ENCODE results near the gene FARP1. TPM values are rescaled to one million over a fixed set of nuclear protein-coding genes. Genes with fewer than 3 reads are reported as not detected.
"Not testable (repeated sequence)": the region's sequence is repeated elsewhere in the genome, so short reads cannot be mapped to it uniquely, and the experiment has no call there.

Gene FARP1
- total and polyA plus RNA-seq, 4 experiments from 2014 or later = 0.26 to 1.5 (median 0.42) TPM; not detected in 1

DNA sequence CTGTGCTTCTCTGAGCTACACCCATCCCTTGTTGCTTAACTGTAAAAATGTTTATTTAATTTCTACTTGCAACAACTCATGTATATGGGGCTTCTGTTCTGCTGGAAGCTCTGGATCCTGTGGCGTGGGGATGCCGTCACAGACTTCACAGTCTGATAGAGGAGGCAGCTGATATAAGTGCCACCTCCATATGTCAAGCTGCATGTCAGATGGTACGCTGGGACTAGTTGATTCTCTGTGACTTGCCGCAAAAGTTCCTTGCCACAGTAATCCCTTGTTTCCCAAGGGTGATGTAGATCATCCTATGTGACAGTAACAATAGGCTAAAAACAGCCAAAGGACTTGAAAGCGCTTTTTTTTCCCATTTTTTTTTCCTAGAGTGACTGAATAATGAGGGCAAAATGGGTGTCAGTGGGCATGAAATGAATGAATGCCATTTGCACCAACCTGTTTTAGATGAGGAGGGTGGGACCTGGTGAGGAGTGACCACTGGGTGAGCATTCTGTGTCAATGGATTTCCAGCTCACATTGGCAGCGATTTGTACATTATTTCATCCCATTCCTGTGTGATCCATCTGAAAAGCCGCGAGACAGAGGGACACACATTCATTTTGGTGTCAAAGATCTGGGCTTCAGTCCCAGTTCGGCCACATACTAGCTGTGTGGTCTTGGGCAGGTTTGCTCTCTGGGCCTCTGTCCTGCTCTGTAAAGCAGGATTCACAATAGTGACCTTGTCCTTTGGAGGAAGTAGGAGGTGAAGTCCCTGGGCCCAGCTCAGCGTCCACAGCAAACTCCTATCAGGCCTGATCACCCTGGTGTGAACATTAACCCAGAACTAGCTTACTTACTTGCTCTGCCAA, 123.0 kb downstream of the FARP1 start:
- H3K27ac Mint-ChIP-seq = no peak overlapping the region
- DNase-seq = no peak
- no peaks in the 10 kb centered on the region for H3K36me3 ChIP-seq (ENCODE audit: insufficient read depth, low read length)
- ChIA-PET CTCF (ENCODE audit: partially characterized antibody) (no interaction called here), POLR2A (ENCODE audit: partially characterized antibody) (no interaction called here)
- no peaks in the 10 kb centered on the region for H3K9me3 Mint-ChIP-seq
- H3K4me3 ChIP-seq (ENCODE audit: low read length in 2 of 2) = no peak overlapping the region
- no peaks in the 10 kb centered on the region for H3K27me3 ChIP-seq (ENCODE audit: insufficient read depth, low read length)
- no peaks in the 10 kb centered on the region for H3K4me1 ChIP-seq (ENCODE audit: insufficient read depth, low read length)
- no peaks in the 10 kb centered on the region for H3K36me3 Mint-ChIP-seq
- H3K9me3 ChIP-seq (ENCODE audit: control insufficient read depth in 1 of 2, low read length in 2 of 2) = no peaks in the 10 kb centered on the region
- no peak overlapping the region for H3K4me3 Mint-ChIP-seq
- intact Hi-C loops (cut with micrococcal nuclease) = no loop called here
- H3K27me3 Mint-ChIP-seq = no peaks in the 10 kb centered on the region
- no peaks in the 10 kb centered on the region for H3K4me1 Mint-ChIP-seq
- H3K27ac ChIP-seq (ENCODE audit: low read depth, low read length) = no peak overlapping the region

- Histone ChIP-seq H3K27ac (ENCODE audit: low read depth, low read length) (no peak overlapping the region), H3K4me1 (ENCODE audit: insufficient read depth, low read length) (no peaks in the 10 kb centered on the region), H3K36me3 (ENCODE audit: insufficient read depth, low read length) (no peaks in the 10 kb centered on the region), H3K9me3 (ENCODE audit: control insufficient read depth in 1 of 2, low read length in 2 of 2) (no peaks in the 10 kb centered on the region), H3K4me3 (ENCODE audit: low read length in 2 of 2) (no peak overlapping the region), H3K27me3 (ENCODE audit: insufficient read depth, low read length) (no peaks in the 10 kb centered on the region)
- Mint-ChIP-seq H3K4me1 (no peaks in the 10 kb centered on the region), H3K4me3 (no peak overlapping the region), H3K27ac (no peak overlapping the region), H3K9me3 (no peaks in the 10 kb centered on the region), H3K27me3 (no peaks in the 10 kb centered on the region), H3K36me3 (no peaks in the 10 kb centered on the region)
- ChIA-PET POLR2A (ENCODE audit: partially characterized antibody) (no interaction called here), CTCF (ENCODE audit: partially characterized antibody) (no interaction called here)
- intact Hi-C loops (cut with micrococcal nuclease) = no loop called here
- DNase-seq = no peak
Observed at GRCh38 chr13:98267080-98267912, 124.4 kb downstream of the FARP1 start.

DNA sequence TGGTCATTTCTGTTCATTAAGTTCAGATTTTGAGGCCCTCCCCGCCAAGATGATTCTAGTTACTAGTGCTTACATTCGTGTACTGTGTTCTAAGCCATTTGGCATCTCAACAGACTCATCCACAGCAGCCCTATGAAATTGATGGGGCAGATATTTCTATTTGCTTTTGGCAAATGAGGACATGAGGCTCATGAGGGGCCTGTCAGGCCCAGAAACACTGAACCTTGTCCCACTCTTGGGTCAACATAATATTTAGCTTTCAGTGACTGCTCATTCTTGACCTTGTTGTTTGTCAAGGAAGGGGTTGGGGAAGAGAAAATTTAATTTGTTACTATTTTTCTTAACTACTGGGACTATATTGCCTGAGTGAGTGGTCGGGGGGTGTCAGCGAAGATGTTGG, 126.5 kb downstream of the FARP1 start:
- no peaks in the 10 kb centered on the region for H3K4me1 Mint-ChIP-seq
- no peak overlapping the region for H3K27ac Mint-ChIP-seq
- H3K27ac ChIP-seq (ENCODE audit: low read depth, low read length) = no peak overlapping the region
- ChIA-PET POLR2A (ENCODE audit: partially characterized antibody) (no interaction called here), CTCF (ENCODE audit: partially characterized antibody) (no interaction called here)
- no peaks in the 10 kb centered on the region for H3K36me3 Mint-ChIP-seq
- intact Hi-C loops (cut with micrococcal nuclease) = no loop called here
- H3K27me3 Mint-ChIP-seq = peaks cover 1 to 3% of the 10 kb centered on the region in 2 donors
- no peak for DNase-seq
- no peaks in the 10 kb centered on the region for H3K9me3 ChIP-seq (ENCODE audit: control insufficient read depth in 1 of 2, low read length in 2 of 2)
- no peaks in the 10 kb centered on the region for H3K27me3 ChIP-seq (ENCODE audit: insufficient read depth, low read length)
- no peak overlapping the region for H3K4me3 ChIP-seq (ENCODE audit: low read length in 2 of 2)
- H3K36me3 ChIP-seq (ENCODE audit: insufficient read depth, low read length) = no peaks in the 10 kb centered on the region
- H3K4me3 Mint-ChIP-seq = no peak overlapping the region
- H3K9me3 Mint-ChIP-seq = no peaks in the 10 kb centered on the region
- H3K4me1 ChIP-seq (ENCODE audit: insufficient read depth, low read length) = no peaks in the 10 kb centered on the region

DNA sequence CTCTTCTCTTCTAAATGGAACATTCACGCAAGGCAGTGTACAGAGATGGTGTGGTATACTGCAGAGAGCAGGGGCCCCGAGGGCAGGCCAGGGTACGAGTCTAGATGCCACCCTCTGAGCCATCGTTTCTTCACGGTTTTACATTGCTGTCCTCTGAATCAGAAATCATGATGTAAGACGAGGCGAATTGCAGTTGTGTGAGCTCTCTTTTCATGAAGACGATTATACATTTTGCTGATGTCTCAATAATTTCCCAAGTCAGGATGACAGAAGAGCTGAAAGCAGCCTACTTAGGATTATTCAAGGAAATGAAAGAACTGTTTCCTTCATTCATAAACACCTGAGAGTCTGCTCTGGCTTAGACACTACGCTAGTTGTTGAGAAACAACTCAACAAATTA, 127.9 kb downstream of the FARP1 start:
- POLR2A ChIA-PET (ENCODE audit: partially characterized antibody) = no interaction called here
- H3K27ac ChIP-seq (ENCODE audit: low read depth, low read length) = no peak overlapping the region
- Mint-ChIP-seq H3K4me3 (no peak overlapping the region), H3K27ac (no peak overlapping the region), H3K36me3 (no peaks in the 10 kb centered on the region), H3K4me1 (no peaks in the 10 kb centered on the region), H3K9me3 (no peaks in the 10 kb centered on the region), H3K27me3 (peaks cover 1 to 3% of the 10 kb centered on the region in 2 donors)
- no peaks in the 10 kb centered on the region for H3K4me1 ChIP-seq (ENCODE audit: insufficient read depth, low read length)
- H3K36me3 ChIP-seq (ENCODE audit: insufficient read depth, low read length) = no peaks in the 10 kb centered on the region
- H3K27me3 ChIP-seq (ENCODE audit: insufficient read depth, low read length) = no peaks in the 10 kb centered on the region
- CTCF ChIA-PET (ENCODE audit: partially characterized antibody) = no interaction called here
- intact Hi-C loops (cut with micrococcal nuclease) = no loop called here
- H3K9me3 ChIP-seq (ENCODE audit: control insufficient read depth in 1 of 2, low read length in 2 of 2) = no peaks in the 10 kb centered on the region
- no peak overlapping the region for H3K4me3 ChIP-seq (ENCODE audit: low read length in 2 of 2)
- DNase-seq = no peak

GRCh38 chr13:98271646-98272045, 128.8 kb downstream of the FARP1 start:
- H3K36me3 Mint-ChIP-seq; POLR2A ChIA-PET (ENCODE audit: partially characterized antibody); CTCF ChIA-PET (ENCODE audit: partially characterized antibody); DNase-seq; H3K4me3 ChIP-seq (ENCODE audit: low read length in 2 of 2); H3K9me3 Mint-ChIP-seq; H3K27me3 ChIP-seq (ENCODE audit: insufficient read depth, low read length); H3K27ac Mint-ChIP-seq; H3K36me3 ChIP-seq (ENCODE audit: insufficient read depth, low read length); H3K4me3 Mint-ChIP-seq; H3K9me3 ChIP-seq (ENCODE audit: control insufficient read depth in 1 of 2, low read length in 2 of 2); H3K27ac ChIP-seq (ENCODE audit: low read depth, low read length); H3K4me1 ChIP-seq (ENCODE audit: insufficient read depth, low read length); H3K4me1 Mint-ChIP-seq; intact Hi-C loops (cut with micrococcal nuclease); H3K27me3 Mint-ChIP-seq: not testable (repeated sequence)

- H3K27me3 ChIP-seq (ENCODE audit: insufficient read depth, low read length) = no peaks in the 10 kb centered on the region
- ChIA-PET POLR2A (ENCODE audit: partially characterized antibody) (no interaction called here), CTCF (ENCODE audit: partially characterized antibody) (no interaction called here)
Observed at GRCh38 chr13:98272549-98272948, 129.7 kb downstream of the FARP1 start.

DNA sequence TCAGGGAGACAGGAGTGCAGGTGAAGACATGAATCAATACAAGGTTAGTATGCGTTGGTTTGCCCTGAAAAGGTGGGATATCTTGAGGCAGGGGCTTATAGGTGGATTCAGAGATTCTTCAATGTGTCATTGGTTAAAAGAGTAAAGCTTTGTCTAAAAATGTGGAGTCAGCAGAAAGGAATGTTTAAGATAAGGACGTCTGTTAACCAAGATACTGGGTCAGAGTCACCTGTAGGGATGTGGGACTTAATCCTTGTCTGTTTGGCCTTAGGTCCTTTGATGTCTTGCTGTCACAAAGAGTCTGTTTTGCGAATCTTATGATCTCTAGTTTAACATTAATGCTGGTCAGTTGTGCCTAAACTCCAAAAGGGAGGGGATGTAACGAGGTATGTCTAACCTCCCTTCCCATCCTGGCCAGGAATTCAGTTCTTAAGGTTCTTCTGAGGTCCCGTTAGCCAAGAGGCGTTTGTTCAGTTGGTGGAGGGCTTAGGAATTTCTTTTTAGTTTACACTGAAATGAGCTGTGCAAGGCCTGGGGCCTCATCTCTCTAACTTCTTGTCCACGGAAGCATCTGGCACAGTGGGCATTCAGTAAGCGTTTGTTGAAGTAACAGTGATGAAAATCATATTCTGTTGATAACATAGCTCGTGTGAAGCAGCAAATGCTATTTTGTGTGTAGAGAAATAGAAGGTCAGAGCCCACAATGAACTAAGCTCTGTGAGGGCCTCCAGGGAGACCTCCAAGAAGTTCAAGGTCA, 130.4 kb downstream of the FARP1 start:
- H3K27me3 ChIP-seq (ENCODE audit: insufficient read depth, low read length) = no peaks in the 10 kb centered on the region
- no peaks in the 10 kb centered on the region for H3K9me3 Mint-ChIP-seq
- no peak overlapping the region for H3K4me3 Mint-ChIP-seq
- H3K9me3 ChIP-seq (ENCODE audit: control insufficient read depth in 1 of 2, low read length in 2 of 2) = no peaks in the 10 kb centered on the region
- no peak overlapping the region for H3K27ac Mint-ChIP-seq
- CTCF ChIA-PET (ENCODE audit: partially characterized antibody) = no interaction called here
- H3K27ac ChIP-seq (ENCODE audit: low read depth, low read length) = no peak overlapping the region
- POLR2A ChIA-PET (ENCODE audit: partially characterized antibody) = no interaction called here
- no peaks in the 10 kb centered on the region for H3K36me3 ChIP-seq (ENCODE audit: insufficient read depth, low read length)
- intact Hi-C loops (cut with micrococcal nuclease) = no loop called here
- no peak for DNase-seq
- H3K36me3 Mint-ChIP-seq = no peaks in the 10 kb centered on the region
- peaks cover 7 to 9% of the 10 kb centered on the region in 2 donors for H3K27me3 Mint-ChIP-seq
- H3K4me1 ChIP-seq (ENCODE audit: insufficient read depth, low read length) = no peaks in the 10 kb centered on the region
- H3K4me1 Mint-ChIP-seq = no peaks in the 10 kb centered on the region
- no peak overlapping the region for H3K4me3 ChIP-seq (ENCODE audit: low read length in 2 of 2)

More at GRCh38 chr13:98272549-98272948, 129.7 kb downstream of the FARP1 start:
- Mint-ChIP-seq H3K9me3 (no peaks in the 10 kb centered on the region), H3K4me1 (no peaks in the 10 kb centered on the region), H3K4me3 (no peak overlapping the region), H3K27me3 (peaks cover 3 to 7% of the 10 kb centered on the region in 2 donors), H3K27ac (no peak overlapping the region), H3K36me3 (no peaks in the 10 kb centered on the region)
- intact Hi-C loops (cut with micrococcal nuclease) = no loop called here
- Histone ChIP-seq H3K4me1 (ENCODE audit: insufficient read depth, low read length) (no peaks in the 10 kb centered on the region), H3K4me3 (ENCODE audit: low read length in 2 of 2) (no peak overlapping the region), H3K27ac (ENCODE audit: low read depth, low read length) (no peak overlapping the region), H3K9me3 (ENCODE audit: control insufficient read depth in 1 of 2, low read length in 2 of 2) (no peaks in the 10 kb centered on the region), H3K36me3 (ENCODE audit: insufficient read depth, low read length) (no peaks in the 10 kb centered on the region)
- no peak for DNase-seq
